SK-N-SH (cell line): ENCODE measurements around the gene OR7G2.

ENCODE experiments used
- CTCF ChIP-seq: fragments of 200-600 bp; sonication (generic); IDR thresholded peaks from 2 replicates; pipeline ENCODE4 v1.6.1; 2017; ENCODE audit warnings: antibody characterized with exemption, mild to moderate bottlenecking, moderate library complexity
- IRF3 ChIP-seq: fragments of 150-350 bp; IDR thresholded peaks from 2 replicates; pipeline ENCODE4 v1.6.1; 2016; ENCODE audit warnings: mild to moderate bottlenecking, low read depth, low read length
- USF2 ChIP-seq: fragments of 150-350 bp; IDR thresholded peaks from 2 replicates; pipeline ENCODE4 v1.6.1; 2017; ENCODE audit warnings: antibody characterized with exemption, low read length, low read depth, borderline replicate concordance

GRCh38 chr19:9086761-9087160 is 20.5 kb downstream of the OR7G2 start, which contains the start of gene OR1M1:
- TF ChIP-seq CTCF (no peak), USF2 (no peak), IRF3 (no peak)
